NCI-H446 treated with DMSO at 0.1 percent for 48 hours (cell line): ENCODE measurements around the gene PCDH9.
A peak's percentile ranks its signal among the peaks of the same experiment; 100 is the strongest.

ENCODE experiments used
- DNase-seq: peaks from one replicate; lab custom pipeline; 2025; lab: John Stamatoyannopoulos, UW

The PCDH9 gene, protein sequence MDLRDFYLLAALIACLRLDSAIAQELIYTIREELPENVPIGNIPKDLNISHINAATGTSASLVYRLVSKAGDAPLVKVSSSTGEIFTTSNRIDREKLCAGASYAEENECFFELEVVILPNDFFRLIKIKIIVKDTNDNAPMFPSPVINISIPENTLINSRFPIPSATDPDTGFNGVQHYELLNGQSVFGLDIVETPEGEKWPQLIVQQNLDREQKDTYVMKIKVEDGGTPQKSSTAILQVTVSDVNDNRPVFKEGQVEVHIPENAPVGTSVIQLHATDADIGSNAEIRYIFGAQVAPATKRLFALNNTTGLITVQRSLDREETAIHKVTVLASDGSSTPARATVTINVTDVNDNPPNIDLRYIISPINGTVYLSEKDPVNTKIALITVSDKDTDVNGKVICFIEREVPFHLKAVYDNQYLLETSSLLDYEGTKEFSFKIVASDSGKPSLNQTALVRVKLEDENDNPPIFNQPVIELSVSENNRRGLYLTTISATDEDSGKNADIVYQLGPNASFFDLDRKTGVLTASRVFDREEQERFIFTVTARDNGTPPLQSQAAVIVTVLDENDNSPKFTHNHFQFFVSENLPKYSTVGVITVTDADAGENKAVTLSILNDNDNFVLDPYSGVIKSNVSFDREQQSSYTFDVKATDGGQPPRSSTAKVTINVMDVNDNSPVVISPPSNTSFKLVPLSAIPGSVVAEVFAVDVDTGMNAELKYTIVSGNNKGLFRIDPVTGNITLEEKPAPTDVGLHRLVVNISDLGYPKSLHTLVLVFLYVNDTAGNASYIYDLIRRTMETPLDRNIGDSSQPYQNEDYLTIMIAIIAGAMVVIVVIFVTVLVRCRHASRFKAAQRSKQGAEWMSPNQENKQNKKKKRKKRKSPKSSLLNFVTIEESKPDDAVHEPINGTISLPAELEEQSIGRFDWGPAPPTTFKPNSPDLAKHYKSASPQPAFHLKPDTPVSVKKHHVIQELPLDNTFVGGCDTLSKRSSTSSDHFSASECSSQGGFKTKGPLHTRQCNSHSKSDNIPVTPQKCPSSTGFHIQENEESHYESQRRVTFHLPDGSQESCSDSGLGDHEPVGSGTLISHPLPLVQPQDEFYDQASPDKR (N-terminal part only)

GRCh38 chr13:67229481-67230403, at the start of gene PCDH9:
TSS of gene PCDH9 (minus strand) at chr13:67230336. CDS start at chr13:67228440, 1,896 bp downstream.
- DNase-seq: no peak

DNA sequence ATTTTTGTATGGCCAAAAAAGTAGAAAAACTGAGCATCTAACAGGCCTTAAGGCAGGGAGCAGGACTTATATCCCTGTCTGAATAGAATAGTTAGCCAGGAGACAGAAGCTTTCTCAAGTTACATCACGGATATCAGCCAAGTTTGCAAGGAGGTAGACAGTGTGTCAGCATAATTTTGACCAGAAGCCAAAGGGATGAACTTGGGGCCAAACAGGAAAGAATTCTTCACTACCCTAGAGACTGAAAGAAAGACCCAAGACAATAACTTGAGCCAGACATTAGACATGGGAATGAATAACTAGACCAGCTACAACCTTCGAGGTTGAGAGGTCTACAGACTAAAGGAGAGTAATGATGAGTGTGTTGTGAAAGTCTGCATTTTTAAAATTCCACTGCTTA, 48.1 kb upstream of the PCDH9 start:
- peak; percentile 14 for DNase-seq

DNA sequence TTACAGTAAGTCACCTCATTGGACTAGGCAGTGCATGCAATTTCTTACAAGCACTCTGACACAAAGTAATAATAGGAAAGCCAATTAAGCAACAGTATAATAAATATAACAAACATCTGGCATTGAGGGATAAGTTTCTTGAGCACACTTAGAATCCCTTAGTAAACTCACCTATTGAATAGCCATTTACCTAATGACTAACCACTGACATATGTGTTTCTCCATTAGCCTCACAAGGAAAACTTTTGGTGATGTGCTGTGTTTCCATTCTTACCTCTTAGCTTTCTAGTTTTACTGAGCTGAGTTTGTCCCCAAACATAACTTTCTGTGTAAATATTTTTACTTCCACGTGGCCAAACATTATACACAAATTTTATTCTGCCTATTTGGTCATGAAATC, 47.4 kb upstream of the PCDH9 start:
- no peak for DNase-seq

DNA sequence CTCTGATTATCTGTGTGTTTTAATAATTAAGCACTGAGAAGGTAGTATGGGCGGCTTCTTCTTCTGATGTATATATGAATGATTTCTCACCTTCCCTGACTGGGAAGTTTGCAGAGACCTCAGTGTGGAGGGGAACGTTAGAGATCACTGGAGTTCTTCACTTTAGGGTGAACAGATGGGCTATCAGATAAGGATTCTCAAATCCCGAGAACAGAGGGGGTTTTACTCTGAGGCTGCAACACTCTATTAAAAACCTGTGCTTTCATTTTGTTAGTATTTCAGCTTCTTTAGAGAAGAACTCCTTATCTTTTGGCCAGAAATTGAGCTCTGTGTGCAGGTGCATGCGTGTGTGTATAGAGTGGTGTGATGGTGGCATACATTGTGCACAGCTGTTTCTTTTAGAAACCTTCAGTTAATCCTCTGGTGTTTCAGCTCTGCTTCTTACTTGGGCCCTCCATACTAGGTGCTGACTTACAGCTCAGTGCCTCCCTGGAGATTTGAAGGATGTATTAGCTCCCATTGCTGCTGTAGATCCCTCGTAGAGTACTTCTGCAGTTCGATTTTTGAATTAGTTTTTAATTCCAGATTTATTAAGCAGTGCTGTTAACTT, 45.3 kb upstream of the PCDH9 start:
- no peak for DNase-seq

DNA sequence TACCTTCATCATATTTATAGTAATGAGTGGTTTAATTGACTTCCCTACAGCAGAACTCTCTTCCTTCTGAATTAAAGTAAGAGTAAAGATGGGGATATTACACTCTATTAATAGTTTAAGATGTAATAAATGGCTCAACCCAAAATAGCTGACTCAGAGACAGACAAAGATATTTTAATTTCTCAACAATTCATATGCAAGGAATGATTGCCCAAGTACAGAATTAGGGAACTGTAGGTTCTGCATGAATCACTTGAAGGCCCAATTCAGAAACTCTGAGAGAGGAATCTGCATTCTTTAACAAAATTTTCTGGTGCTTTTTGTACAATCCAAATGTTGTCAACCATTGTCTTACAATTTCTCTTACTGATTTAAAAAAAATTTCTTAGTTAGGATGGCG, 42.9 kb upstream of the PCDH9 start:
- no peak for DNase-seq

- DNase-seq: no peak
These were observed 37.0 kb upstream of the PCDH9 start for GRCh38 chr13:67267136-67267535.

DNA sequence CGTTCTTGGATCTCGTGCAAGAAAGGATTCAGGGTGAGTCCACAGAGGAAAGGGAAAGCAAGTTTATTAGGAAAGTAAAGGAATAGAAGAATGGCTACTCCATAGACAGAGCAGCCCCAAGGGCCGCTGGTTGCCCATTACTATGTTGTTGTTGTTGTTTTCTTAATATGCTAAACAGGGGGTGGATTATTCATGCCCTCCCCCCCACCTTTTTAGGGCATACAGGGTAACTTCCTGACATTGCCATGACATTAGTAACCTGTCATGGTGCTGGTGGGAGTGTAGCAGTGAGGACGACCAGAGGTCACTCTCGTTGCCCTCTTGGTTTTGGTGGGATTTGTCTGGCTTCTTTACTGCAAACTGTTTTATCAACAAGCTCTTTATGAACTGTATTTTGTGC, 29.1 kb upstream of the PCDH9 start:
- no peak for DNase-seq

DNA sequence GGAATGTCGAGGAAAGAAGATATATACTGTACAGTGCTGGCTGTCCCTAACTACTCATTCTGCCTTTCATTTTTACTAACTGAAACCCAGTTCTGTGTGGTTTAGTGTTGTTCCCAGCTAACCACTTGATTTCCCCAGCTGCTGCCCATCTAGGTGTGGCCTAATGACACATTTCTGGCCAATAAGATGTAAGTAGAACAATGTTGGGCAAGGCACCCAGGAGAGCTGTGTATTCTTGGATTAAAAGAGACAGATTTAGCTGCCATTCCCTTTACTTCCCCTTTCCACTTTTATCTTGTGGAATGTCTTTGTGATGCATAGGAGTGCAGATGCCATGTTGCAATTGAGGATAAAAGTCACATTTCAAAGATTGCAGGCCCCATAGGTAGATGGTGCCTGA, 28.3 kb upstream of the PCDH9 start:
- DNase-seq: no peak

DNA sequence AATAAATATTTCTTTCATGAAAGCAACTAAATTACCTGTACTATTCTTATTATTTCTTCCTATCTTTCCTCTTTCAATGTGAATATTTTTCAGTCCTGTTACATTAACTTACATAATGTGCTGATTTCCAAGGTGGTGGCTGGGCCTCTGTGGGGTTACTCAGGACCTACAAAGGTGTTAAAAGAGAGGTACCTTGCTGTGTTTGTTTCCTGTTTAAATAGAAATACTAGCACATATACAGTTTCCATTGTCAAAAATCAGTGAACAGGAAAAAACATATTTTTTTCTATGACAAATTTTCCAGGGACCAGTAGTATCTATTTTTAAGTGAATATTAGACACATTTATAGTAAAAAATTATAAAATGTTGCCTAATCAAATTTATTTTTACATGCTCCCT, 8.7 kb upstream of the PCDH9 start:
- DNase-seq: no peak

DNA sequence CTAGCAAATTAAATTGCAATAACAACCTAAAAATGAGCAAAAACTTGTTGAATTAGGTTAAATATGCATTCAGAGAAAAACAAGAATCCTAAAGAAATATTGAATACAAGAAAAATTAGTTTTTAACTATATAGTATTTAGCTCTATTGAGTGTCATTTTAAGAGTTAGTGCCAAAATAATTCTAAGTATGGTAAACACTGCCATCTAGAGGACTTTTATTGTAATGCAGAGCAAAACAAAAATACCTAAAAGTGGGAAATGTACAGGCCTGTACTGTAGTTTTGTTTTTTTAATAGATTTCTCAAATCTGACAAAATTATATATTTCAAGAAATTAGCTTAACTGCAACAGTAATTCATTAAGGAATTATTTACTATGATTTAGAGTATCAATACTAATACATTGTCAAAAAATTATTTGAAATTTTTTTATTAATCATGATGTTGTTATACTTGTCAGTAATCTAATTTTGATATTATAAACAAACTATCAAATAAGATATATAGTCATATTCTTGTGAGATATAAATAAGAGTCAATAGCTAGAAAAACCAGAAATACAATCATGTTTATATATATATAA, 8.2 kb upstream of the PCDH9 start:
- DNase-seq: no peak

- no peak for DNase-seq
These were observed 5.1 kb upstream of the PCDH9 start for GRCh38 chr13:67235265-67235664.

DNA sequence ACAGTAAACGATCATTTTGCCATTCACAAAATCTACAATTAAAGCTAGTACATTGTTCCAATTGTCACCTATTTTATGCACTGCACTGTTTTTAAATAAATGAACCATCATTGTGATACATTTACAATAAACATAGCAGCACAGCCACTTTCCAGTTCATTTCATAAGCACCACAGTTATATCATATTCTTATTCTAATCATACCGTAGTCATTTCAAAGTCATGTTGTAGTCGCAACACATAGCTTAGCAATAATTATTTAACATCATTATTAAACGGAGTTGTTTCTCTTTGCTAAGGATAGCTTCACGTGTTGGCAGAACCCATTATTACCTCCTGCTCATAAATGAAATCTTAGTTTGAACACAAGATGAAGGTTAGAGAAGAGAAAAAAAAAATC, 2.2 kb upstream of the PCDH9 start:
- DNase-seq: no peak

- no peak for DNase-seq
These were observed 1.3 kb upstream of the PCDH9 start for GRCh38 chr13:67231289-67232000.

GRCh38 chr13:67230404-67231288, 510 bp upstream of the PCDH9 start:
- peak; percentile 61 for DNase-seq

DNA sequence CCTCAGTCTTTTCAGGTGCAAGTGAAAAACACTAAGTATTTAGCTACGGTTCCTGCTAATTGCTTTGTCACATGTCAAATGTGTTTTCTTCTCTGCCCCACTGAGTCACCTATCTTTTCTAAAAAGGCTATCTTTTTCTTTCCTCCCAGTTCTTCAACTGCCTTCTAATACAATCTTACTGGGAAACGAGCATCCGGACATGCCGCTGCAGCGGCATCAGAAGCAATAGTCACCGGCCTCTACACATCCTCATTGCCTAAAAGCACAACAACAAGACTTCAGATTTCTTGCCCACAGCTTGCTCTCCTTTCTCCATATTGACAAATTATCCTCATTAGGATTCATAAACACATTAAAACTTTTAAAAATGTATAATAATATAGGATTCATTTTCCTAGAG, 1.2 kb downstream of the PCDH9 start:
- DNase-seq: no peak

DNA sequence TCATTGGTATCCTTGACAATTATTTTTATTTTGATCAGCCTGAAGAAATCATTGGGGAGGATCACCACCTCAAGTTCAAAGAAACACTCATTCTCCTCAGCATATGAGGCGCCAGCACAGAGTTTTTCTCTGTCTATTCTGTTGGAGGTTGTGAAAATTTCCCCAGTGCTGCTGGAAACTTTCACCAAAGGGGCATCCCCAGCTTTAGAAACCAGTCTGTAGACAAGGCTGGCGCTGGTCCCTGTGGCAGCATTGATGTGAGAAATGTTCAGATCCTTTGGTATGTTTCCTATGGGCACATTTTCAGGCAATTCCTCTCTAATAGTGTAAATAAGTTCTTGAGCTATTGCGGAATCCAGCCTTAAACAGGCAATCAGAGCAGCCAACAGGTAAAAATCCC, 2.1 kb downstream of the PCDH9 start:
- DNase-seq: no peak

DNA sequence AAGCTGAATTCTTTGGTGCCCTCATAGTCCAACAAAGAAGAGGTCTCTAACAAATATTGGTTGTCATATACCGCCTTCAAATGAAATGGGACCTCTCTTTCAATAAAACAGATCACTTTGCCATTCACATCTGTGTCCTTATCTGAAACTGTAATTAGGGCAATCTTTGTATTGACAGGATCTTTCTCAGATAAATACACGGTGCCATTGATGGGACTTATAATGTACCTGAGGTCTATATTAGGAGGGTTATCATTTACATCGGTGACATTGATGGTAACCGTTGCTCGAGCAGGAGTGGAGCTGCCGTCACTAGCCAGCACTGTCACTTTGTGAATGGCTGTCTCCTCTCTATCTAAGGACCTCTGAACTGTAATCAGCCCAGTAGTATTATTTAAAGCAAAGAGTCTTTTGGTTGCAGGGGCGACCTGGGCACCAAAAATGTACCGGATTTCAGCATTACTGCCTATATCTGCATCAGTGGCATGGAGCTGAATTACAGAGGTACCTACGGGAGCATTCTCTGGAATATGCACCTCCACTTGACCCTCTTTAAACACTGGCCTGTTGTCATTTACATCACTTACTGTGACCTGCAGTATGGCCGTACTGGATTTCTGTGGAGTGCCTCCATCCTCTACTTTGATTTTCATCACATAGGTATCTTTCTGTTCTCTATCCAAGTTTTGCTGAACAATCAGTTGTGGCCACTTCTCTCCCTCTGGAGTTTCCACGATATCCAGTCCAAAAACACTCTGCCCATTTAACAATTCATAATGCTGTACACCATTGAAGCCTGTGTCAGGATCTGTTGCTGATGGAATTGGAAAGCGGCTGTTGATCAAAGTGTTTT, 2.8 kb downstream of the PCDH9 start:
- no peak for DNase-seq

DNA sequence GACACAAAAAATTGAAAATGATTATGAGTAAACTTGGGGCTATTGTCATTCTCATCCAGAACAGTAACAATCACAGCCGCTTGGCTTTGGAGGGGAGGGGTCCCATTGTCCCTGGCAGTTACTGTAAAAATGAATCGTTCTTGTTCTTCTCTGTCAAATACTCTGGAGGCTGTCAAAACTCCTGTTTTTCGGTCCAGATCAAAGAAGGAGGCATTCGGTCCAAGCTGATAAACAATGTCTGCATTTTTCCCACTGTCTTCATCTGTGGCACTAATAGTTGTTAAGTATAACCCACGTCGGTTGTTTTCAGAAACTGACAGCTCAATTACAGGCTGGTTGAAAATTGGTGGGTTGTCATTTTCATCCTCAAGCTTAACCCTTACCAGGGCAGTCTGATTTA, 3.4 kb downstream of the PCDH9 start:
- no peak for DNase-seq
